ENCODE measurements around the gene CDK2AP2. TPM values are rescaled to one million over a fixed set of nuclear protein-coding genes. Genes with fewer than 3 reads are reported as not detected.
"Not testable (repeated sequence)": the region's sequence is repeated elsewhere in the genome, so short reads cannot be mapped to it uniquely, and the experiment has no call there.

Gene CDK2AP2
- total and polyA plus RNA-seq, 5 donors: 31.5 to 65.2 (median 51.4) TPM

- ATAC-seq (no peak), DNase-seq (peak in 2 of 3 donors; percentile 44 to 55)
- no peak overlapping the region for H3K4me3 ChIP-seq (ENCODE audit: low read length)
- WGBS: 81% methylated on average over 25 of the region's 25 CpGs
- no peak overlapping the region for H3K27ac ChIP-seq (ENCODE audit: low read length)
- H3K9me3 ChIP-seq (ENCODE audit: control insufficient read depth, low read length): no peaks in the 10 kb centered on the region
- peaks cover 6% of the 10 kb centered on the region for H3K4me1 ChIP-seq (ENCODE audit: control insufficient read depth, insufficient read depth, low read length)
- intact Hi-C loops (cut with DNase I): no loop called here
- no peaks in the 10 kb centered on the region for H3K27me3 ChIP-seq (ENCODE audit: control insufficient read depth, insufficient read depth)
Observed at GRCh38 chr11:67489203-67489884, 18.6 kb downstream of the CDK2AP2 start.

GRCh38 chr11:67486481-67487195 is 21.3 kb downstream of the CDK2AP2 start:
- intact Hi-C loops (cut with DNase I): no loop called here
- Histone ChIP-seq H3K27ac (ENCODE audit: low read length) (no peak overlapping the region), H3K9me3 (ENCODE audit: control insufficient read depth, low read length) (no peaks in the 10 kb centered on the region), H3K4me3 (ENCODE audit: low read length) (no peak overlapping the region), H3K4me1 (ENCODE audit: control insufficient read depth, insufficient read depth, low read length) (peaks cover 14% of the 10 kb centered on the region), H3K27me3 (ENCODE audit: control insufficient read depth, insufficient read depth) (no peaks in the 10 kb centered on the region)
- WGBS: 88% methylated on average over 20 of the region's 20 CpGs
- DNase-seq (peak in 2 of 3 donors; percentile 32 to 40), ATAC-seq (no peak)

- H3K4me1 ChIP-seq (ENCODE audit: control insufficient read depth, insufficient read depth, low read length): peaks cover 14% of the 10 kb centered on the region
- WGBS: 88% methylated on average over 7 of the region's 7 CpGs
- intact Hi-C loops (cut with DNase I); H3K9me3 ChIP-seq (ENCODE audit: control insufficient read depth, low read length); H3K27me3 ChIP-seq (ENCODE audit: control insufficient read depth, insufficient read depth); ATAC-seq; H3K27ac ChIP-seq (ENCODE audit: low read length); H3K4me3 ChIP-seq (ENCODE audit: low read length): not testable (repeated sequence)
- peak in 2 of 3 donors; percentile 47 to 51 for DNase-seq
Observed at GRCh38 chr11:67485873-67486361, 22.0 kb downstream of the CDK2AP2 start.

GRCh38 chr11:67484847-67485311 is 23.1 kb downstream of the CDK2AP2 start:
- intact Hi-C loops (cut with DNase I): no loop called here
- Histone ChIP-seq H3K9me3 (ENCODE audit: control insufficient read depth, low read length) (no peaks in the 10 kb centered on the region), H3K4me1 (ENCODE audit: control insufficient read depth, insufficient read depth, low read length) (peaks cover 14% of the 10 kb centered on the region), H3K27ac (ENCODE audit: low read length) (no peak overlapping the region), H3K27me3 (ENCODE audit: control insufficient read depth, insufficient read depth) (no peaks in the 10 kb centered on the region), H3K4me3 (ENCODE audit: low read length) (no peak overlapping the region)
- DNase-seq (peak in 2 of 3 donors; percentile 62 to 71), ATAC-seq (no peak)
- 73% methylated on average over 11 of the region's 11 CpGs for WGBS

GRCh38 chr11:67483831-67484665 is 23.9 kb downstream of the CDK2AP2 start:
- DNase-seq (peak in 1 of 3 donors; percentile 30), ATAC-seq (no peak)
- Histone ChIP-seq H3K4me1 (ENCODE audit: control insufficient read depth, insufficient read depth, low read length) (peaks cover 14% of the 10 kb centered on the region), H3K27ac (ENCODE audit: low read length) (no peak overlapping the region), H3K27me3 (ENCODE audit: control insufficient read depth, insufficient read depth) (no peaks in the 10 kb centered on the region), H3K4me3 (ENCODE audit: low read length) (no peak overlapping the region), H3K9me3 (ENCODE audit: control insufficient read depth, low read length) (no peaks in the 10 kb centered on the region)
- intact Hi-C loops (cut with DNase I): no loop called here
- WGBS: 85% methylated on average over 16 of the region's 16 CpGs

- no peaks in the 10 kb centered on the region for H3K9me3 ChIP-seq (ENCODE audit: control insufficient read depth, low read length)
- H3K4me1 ChIP-seq (ENCODE audit: control insufficient read depth, insufficient read depth, low read length): peaks cover 14% of the 10 kb centered on the region
- peak within 1 kb of the TSS; percentile 56 for H3K4me3 ChIP-seq (ENCODE audit: low read length)
- WGBS: 9% methylated on average over 60 of the region's 60 CpGs
- ATAC-seq: peak; percentile 99
- peak; percentile 98 to 99 (median 99) for DNase-seq
- H3K27me3 ChIP-seq (ENCODE audit: control insufficient read depth, insufficient read depth): no peaks in the 10 kb centered on the region
- peak within 1 kb of the TSS; percentile 78 for H3K27ac ChIP-seq (ENCODE audit: low read length)
- intact Hi-C loops (cut with DNase I): no loop called here
Observed at GRCh38 chr11:67482827-67483798, 24.8 kb downstream of the CDK2AP2 start, which contains the start of gene AIP. AIP (plus strand) TSS chr11:67483026; CDS start chr11:67483159, 133 bp downstream.

GRCh38 chr11:67482275-67482826 is 25.6 kb downstream of the CDK2AP2 start:
- intact Hi-C loops (cut with DNase I): no loop called here
- WGBS: 52% methylated on average over 19 of the region's 19 CpGs
- Histone ChIP-seq H3K4me1 (ENCODE audit: control insufficient read depth, insufficient read depth, low read length) (peaks cover 14% of the 10 kb centered on the region), H3K9me3 (ENCODE audit: control insufficient read depth, low read length) (no peaks in the 10 kb centered on the region), H3K27me3 (ENCODE audit: control insufficient read depth, insufficient read depth) (no peaks in the 10 kb centered on the region), H3K4me3 (ENCODE audit: low read length) (peak overlapping the region; percentile 56), H3K27ac (ENCODE audit: low read length) (peak overlapping the region; percentile 76)
- peak; percentile 1 to 5 for ATAC-seq
- DNase-seq: peak in 2 of 3 donors; percentile 51 to 70

GRCh38 chr11:67477344-67478050 is 30.5 kb downstream of the CDK2AP2 start:
- H3K9me3 ChIP-seq (ENCODE audit: control insufficient read depth, low read length); intact Hi-C loops (cut with DNase I); H3K4me3 ChIP-seq (ENCODE audit: low read length); ATAC-seq; H3K27me3 ChIP-seq (ENCODE audit: control insufficient read depth, insufficient read depth); H3K4me1 ChIP-seq (ENCODE audit: control insufficient read depth, insufficient read depth, low read length); H3K27ac ChIP-seq (ENCODE audit: low read length): not testable (repeated sequence)
- peak in 1 of 3 donors; percentile 17 for DNase-seq
- 87% methylated on average over 12 of the region's 16 CpGs for WGBS

GRCh38 chr11:67476692-67477091 is 31.3 kb downstream of the CDK2AP2 start:
- H3K27ac ChIP-seq (ENCODE audit: low read length); ATAC-seq; H3K9me3 ChIP-seq (ENCODE audit: control insufficient read depth, low read length); H3K4me3 ChIP-seq (ENCODE audit: low read length); H3K4me1 ChIP-seq (ENCODE audit: control insufficient read depth, insufficient read depth, low read length); intact Hi-C loops (cut with DNase I); H3K27me3 ChIP-seq (ENCODE audit: control insufficient read depth, insufficient read depth): not testable (repeated sequence)
- DNase-seq: peak in 1 of 3 donors; percentile 7
- 77% methylated on average over 10 of the region's 10 CpGs for WGBS
